GM12875 (cell line): ENCODE measurements around the gene SETD7.

Source experiments
- H3K4me3 ChIP-seq: one replicate; pipeline ENCODE4 v1.5.1; 2011; ENCODE audit warnings: low read depth, low read length, control low read depth
- TF ChIP-seq, protein P1 (sequence below): IDR thresholded peaks from 2 replicates; pipeline ENCODE4 v1.5.1; 2011; ENCODE audit warnings: low read depth, mild to moderate bottlenecking, control low read depth, inconsistent platforms, low read length, moderate library complexity, borderline replicate concordance; ENCODE audit not compliant: insufficient read depth

Gene SETD7

DNA sequence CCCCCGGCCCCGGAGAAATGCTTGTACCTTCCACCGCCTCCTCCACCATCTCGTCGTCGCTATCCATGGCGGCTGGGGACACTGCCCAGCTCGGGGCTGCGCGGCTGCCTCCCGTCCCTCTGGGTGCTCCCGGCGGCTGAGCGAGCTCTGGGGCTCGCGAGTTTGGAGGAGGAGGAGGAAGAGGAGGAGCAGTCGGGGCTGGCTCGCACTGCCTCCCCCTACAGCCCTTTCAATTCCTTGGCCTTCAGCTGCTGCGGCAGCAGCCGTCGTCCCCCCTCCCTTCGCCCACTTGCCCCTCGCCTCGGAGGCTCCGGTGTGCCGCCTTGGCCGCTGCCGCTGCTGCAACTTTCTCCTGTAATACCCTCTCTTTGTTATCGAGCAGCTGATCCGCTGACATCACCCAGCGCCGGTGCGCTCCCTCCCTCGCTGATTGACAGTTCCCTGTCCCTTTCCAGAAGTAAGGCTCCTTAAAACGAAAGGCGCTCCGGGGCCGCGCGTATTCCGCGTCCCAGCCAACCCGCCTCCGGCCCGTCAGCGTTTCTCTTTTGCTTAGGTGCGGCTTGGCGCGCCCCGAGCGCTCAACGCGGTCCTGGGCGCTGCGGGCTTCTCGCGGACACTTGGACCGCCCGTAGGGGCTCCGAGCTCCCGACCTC is at the start of gene SETD7:
Gene SETD7, minus strand, starts transcription at position 149 of the 653 bp plus-strand sequence. Its CDS starts 82 bp downstream, at position 67.
- TF ChIP-seq, protein P1, sequence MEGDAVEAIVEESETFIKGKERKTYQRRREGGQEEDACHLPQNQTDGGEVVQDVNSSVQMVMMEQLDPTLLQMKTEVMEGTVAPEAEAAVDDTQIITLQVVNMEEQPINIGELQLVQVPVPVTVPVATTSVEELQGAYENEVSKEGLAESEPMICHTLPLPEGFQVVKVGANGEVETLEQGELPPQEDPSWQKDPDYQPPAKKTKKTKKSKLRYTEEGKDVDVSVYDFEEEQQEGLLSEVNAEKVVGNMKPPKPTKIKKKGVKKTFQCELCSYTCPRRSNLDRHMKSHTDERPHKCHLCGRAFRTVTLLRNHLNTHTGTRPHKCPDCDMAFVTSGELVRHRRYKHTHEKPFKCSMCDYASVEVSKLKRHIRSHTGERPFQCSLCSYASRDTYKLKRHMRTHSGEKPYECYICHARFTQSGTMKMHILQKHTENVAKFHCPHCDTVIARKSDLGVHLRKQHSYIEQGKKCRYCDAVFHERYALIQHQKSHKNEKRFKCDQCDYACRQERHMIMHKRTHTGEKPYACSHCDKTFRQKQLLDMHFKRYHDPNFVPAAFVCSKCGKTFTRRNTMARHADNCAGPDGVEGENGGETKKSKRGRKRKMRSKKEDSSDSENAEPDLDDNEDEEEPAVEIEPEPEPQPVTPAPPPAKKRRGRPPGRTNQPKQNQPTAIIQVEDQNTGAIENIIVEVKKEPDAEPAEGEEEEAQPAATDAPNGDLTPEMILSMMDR = no peak
- H3K4me3 ChIP-seq = peak within 1 kb of the TSS; percentile 91

DNA sequence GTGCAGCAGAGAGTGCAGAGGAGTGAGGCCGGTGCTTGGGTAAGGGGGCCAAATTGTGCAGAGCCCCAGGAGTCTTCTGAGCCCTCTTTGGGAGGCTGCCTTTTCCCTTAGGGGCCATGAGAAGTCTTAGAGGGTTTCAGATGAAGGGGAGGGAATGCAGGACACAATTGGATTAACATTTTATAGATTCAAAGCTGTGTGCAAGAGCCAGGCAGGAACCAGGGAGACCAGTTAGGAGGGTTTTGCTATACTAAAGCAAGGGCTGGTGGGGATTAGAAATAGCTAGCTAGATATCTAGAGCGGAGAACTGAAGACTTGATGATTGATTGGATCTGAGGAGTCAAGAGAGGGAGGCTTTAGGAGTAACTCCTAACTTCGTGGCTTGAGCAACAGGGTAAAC is 49.5 kb upstream of the SETD7 start:
- TF ChIP-seq, protein P1 = no peak
- no peak overlapping the region for H3K4me3 ChIP-seq

DNA sequence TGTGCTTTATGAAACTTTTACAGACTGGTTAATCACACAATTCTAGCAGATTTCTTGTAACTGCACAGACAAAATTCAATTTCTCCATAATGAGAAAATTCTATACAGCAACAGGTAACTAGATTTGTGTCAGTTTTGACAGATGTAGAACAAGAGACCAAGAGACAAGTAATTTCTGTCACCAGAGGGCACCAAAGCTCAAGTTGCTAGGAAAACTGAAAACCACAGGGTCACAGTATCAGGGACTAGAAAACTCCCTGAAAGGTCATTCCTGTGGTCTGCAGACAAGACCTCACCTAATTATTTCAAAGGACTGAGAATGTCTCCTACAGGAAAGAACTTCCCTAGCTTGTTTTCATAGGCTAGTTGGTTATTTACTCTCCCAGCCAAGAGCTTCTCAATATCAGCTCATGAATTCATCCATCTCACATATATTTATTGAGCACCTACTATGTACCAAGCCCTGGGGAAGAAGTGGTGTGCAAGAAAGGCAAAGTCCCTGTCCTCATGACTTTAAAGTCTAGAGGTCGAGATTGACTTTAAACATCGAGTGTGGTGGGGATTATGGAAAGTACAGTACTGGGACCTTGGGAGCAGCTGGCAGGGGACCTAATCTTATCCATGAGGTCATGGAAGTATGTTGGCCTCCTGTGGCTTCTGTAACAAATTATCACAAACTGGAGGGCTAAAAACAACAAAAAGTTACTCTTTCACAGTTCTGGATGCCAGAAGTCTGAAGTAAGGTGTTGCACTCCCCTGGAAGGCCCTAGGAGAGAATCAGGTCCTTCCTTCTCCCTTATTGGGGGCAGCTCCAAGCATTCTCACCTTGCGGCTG is 47.8 kb upstream of the SETD7 start:
- TF ChIP-seq, protein P1 = peak; percentile 51
- H3K4me3 ChIP-seq = no peak overlapping the region

DNA sequence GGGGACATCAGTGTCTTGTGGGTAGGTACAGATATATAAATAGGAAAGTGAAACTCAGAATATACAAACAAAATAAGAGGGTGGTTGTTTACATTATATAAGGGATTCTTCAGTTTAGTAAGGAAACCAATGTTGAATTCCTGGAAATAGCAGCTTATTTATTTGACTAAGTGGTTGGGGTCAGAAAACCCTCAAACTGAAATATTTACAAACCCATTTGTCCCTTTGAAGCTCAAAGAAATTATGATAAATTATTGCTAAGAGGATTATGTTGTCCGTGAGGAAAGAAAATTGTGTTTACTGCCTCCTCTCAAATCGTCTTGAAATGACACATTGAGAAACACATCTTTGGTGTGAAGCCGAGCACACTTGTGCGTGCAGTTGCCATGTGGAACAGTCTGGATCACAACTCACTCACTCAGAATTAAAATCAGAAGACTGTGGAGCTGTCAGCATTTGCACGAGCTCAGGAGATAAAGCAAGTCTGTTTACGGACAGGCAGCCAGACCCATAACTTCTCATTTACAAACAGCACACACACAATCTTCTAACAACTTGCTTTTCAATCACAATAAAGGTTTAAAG is 46.8 kb upstream of the SETD7 start:
- no peak overlapping the region for H3K4me3 ChIP-seq
- TF ChIP-seq, protein P1 = no peak

DNA sequence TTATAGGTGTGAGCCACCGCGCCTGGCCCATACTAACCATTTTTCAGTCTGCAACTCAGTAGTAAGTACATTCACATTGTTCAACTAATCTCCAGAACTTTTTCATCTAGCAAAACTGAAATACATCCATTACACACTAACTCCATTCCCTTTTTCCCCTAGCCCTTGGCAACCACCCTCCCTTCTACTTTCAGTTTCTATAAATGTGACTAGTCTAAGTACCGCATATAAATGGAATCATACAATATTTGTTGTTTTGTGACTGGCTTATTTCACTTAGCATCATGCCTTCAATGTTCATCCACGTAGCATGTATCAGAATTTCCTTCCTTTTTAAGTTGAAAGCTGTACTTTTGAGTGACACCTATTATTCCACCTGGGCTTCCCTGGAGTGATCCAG is 44.6 kb upstream of the SETD7 start:
- H3K4me3 ChIP-seq = no peak overlapping the region

DNA sequence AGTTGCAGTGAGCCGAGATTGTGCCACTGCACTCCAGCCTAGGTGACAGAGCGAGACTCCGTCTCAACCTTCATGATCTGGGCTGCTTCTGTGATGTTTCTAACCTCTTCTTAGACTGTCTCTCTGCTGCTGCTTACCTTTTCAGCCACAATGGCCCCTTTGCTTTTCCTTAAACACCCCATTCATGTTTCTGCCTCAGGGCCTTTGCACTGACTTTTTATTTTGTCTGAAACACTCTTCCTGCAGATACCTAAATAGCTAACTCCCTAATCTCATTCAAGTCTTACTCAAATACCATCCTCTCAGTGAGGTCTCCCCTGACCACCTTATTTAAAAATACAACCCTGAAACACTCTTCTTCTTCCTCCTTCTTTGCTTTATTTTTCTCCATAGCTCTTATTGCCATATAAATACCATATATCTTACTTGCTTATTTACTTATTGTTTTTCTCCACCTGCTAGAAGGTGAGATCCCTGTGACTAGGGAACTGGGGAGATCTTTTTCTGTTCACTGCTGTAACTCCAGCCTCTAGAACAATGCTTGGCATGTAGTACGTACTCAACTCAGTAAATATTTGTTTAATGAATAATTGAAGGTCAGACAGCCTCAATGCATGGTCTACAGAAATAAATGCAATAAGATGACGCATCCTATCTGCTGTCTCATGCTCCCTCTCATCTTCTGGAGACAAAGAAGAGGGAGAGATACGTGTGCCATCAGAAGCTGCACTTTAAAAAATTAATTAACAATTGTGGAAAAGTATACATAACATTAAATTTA is 43.8 kb upstream of the SETD7 start:
- TF ChIP-seq, protein P1 = no peak
- no peak overlapping the region for H3K4me3 ChIP-seq

More for the DNA sequence above, 44.6 kb upstream of the SETD7 start:
- TF ChIP-seq, protein P1 = no peak
